Suprapubic skin (tissue), 3 donors: ENCODE data around the gene NUP188.

Source experiments
- CTCF ChIP-seq, 2 donors: fragments of 200-600 bp in 1 of 2; fragments of 450-650 bp in 1 of 2; sonication (generic) in 1 of 2; IDR thresholded peaks; one replicate each; pipeline ENCODE4 v1.5.1; 2016 to 2019; ENCODE audit warnings: antibody characterized with exemption in 2 of 2, mild to moderate bottlenecking in 1 of 2, moderate library complexity in 1 of 2
- POLR2AphosphoS5 ChIP-seq, 3 donors: sonication (generic); formaldehyde crosslinking; IDR thresholded peaks; one replicate each; pipeline ENCODE4 v1.6.1; 2017; ENCODE audit warnings: antibody characterized with exemption in 3 of 3

GRCh38 chr9:128917151-128917849 is 30.2 kb upstream of the NUP188 start:
- peak in 2 of 3 donors; percentile 8 to 55 for TF ChIP-seq POLR2AphosphoS5 (IDR thresholded peaks at IDR 0.05)
- no peak for TF ChIP-seq CTCF (IDR thresholded peaks at IDR 0.05)
